ENCODE results near the gene NEGR1.

GRCh38 chr1:71640998-71641397, 641.3 kb downstream of the NEGR1 start:
- TF ChIP-seq CTCF (IDR thresholded peaks at IDR 0.05 in 8 of 11, conservative IDR thresholded peaks at IDR 0.05 in 3 of 11) = no peak
- TF ChIP-seq POLR2A (IDR thresholded peaks at IDR 0.05) = no peak
- no peak for TF ChIP-seq POLR2AphosphoS5 (IDR thresholded peaks at IDR 0.05)
